Fibroblast of upper back skin (primary cell): ENCODE data around the gene RDH16.
"Not testable (repeated sequence)": the region's sequence is repeated elsewhere in the genome, so short reads cannot be mapped to it uniquely, and the experiment has no call there.

Experiments
- DNase-seq: peaks from one replicate; pipeline ENCODE4 v3.0.0-alpha.2; 2013

The RDH16 gene

DNA sequence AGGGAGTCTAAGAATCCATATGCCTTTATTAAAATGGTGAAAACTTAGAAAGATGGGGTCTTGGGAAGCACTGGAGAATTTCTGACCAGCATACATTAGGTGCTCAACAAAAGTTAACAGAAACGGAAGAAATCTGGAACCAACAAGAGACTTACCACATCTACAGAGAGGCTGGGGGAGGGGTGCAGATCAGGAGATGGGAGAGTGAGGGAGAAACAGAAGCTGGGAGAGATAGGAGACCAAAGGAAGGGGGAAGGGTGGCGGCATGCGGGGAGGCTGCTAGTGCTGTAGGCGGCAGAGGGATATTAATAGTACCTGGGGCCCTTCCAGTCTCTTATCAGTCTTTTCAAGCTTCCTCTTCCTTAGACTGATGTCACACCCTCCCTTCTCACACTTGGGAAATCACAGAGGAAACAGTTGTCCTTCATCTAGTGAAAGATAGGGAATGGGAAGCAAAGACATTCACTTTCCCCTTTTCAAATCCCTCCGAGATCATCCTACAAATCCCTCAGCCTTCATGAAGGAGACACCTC, 30.9 kb upstream of the RDH16 start:
- DNase-seq: no peak

DNA sequence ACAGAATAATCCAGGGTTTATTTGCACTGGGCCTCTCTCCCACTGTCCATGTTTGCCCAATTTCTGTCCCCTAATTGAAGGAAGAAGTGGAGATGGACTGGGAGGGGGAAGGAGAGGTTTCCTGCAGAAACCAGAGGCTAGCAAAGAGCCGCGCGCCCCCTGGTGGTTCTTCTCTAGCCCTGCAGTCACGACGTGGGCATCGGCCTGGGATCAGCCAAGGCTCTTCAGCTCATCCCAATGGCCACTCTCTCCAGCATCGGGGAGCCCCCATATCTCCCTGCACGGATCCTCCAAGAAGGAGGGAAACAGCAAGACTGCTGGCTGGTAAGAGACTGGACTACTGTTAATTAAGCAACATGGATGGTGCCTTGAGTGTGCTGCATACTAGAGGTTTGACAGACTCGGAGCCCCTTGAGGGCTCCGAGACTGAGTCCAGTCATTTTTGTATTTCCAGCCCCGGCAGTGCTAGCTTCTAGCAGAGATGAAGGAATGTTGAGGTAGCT, 30.2 kb upstream of the RDH16 start:
- DNase-seq: peak; percentile 74

DNA sequence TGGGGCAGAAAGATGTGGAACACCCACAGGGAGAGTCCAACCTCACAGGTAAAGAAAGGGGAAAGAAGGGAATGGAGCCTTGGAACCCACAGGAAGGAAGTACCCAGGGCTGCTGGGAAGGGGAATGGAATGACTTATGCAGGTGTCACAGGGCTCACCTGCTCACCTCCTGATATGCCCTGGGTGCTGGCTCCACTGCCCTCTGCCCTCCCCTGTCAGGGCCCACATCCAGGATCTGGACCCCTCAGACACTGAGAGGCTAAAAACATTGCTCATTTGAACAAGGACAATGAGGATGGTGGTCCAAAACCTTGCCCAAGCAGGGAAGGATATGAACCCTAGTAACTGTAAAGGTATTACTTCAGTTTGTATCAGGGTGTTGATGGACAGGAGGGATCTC, 29.6 kb upstream of the RDH16 start:
- no peak for DNase-seq

DNA sequence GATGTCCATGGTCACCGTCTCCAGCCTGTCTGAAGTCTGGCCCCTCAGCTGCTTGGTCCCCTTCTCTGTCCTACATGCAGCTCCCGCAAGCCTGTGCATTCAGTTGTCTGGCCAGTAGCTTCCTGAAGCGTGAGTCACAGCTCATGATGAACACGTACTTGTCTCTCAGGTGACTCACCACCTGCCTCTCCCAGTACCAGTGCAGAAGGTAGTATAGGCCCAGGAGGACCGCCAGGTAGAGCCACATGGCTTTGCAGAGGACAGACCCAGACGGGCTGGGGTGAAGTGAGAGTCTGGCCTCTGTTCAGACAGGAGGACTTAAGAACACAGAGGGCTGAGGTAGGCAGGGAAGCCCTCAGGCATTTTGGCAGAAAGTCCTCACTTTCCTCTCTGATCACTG, 28.3 kb upstream of the RDH16 start:
- DNase-seq: not testable (repeated sequence)

DNA sequence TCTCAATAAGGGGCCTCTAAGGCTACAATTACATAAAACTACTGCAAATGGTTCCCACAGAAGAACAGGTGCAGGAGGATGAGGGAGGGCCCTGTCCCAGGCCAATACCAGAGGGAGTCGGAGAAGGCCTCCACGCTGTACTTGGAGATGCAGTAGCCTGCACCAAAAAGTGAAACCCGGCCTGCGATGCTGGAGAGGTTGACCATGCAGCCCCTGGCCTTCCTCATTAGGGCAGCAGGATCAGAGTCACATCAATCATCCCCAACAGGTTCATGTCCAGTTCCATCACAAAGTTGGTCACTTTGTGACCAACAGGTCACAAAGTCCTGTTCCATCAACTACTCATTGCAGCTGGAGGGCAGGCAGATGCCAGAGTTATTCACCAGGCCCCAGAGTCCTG, 26.0 kb upstream of the RDH16 start:
- DNase-seq: no peak

DNA sequence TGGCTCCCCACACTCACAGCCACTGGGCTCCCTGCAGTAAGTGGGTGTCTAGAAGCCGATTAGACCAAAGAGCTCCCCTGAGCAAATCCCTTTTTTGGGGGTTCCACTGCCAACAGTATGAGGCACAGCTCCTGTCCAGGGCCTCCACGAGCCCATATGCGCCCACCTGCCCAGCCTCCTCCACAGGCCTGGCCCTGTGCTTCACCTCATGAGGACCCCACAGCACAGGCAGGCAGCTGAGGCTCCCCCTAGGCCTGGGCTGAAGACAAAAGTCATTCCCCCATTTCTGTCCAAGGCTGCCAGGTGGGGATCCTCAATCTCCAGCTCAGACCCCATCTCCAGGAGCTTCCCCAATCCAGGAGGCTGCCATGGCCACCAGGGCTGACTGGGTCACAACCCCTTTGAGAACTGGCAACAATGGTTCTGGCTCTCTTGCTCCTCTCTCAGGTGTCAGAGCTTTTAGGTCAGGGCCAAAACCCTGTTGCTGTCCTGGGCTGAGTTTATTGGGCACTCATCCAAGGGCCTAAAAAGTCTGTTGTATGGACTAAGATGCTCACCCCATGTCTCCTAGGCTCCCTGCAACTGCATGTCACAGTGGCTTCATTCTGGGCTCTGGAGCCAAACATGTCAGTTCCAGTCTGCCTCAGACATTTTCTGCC, 25.3 kb upstream of the RDH16 start:
- not testable (repeated sequence) for DNase-seq

DNA sequence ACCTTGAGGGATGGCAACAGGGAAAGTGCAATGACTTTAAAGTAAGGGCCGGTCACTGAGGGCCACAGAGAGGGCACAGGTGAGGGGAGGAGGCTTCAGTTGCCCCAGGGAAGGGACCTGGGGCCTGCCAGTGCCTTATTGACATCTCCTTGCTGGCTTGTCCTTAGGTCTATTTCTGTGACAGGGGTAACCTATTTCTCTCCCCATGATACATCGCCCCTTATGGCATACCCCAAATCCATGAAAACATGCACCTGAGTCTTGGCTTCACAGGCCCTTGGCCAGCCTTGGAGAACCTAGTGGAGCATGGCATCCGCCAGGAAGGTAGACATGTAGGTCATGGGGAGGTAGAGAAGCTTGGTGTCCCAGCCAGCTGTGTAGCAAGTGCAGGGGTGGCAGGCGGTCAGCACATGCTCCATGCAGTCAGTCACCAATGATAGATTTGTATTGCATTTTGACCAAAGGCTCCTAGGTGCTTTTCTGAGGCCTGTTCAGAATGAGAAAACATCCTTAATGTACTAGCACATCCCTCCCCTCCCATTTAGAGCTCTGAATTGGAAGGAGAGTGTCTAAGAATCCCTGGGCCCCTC, 23.6 kb upstream of the RDH16 start:
- DNase-seq: no peak

DNA sequence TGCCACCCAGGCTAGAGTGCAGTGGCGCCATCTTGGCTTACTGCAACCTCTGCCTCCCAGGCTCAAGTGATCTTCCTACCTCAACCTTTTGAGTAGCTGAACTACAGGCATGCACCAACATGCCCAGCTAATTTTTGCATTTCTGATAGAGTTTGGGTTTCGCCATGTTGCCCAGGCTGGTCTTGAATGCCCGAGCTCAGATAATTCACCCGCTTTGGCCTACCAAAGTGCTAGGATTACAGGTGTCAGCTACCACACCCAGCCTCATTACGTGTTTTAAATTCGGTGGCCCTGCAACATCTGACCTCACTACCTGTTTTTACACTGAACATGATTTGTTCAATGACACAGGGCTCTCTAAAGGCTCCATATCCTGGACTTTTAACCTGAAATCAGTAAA, 22.9 kb upstream of the RDH16 start:
- no peak for DNase-seq

DNA sequence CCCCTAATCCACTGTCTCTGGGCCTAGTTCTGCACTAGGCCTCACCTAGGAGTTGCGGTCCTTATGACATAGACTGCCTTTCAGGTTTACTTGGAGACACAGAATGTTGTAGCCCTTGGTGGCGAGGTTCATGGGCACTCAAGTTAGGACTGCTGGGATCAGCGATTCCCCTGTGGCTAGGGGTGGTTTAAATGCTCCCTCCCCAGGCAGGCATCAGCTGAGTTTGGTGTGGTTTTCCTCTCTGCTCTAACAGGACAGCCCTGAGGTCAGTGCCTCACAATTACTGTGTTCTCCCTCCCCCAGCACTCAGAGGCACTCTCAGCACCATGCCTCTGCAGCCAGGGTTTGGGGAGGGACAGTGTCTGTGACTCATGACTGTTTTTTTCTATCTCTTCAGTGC, 22.2 kb upstream of the RDH16 start:
- no peak for DNase-seq

DNA sequence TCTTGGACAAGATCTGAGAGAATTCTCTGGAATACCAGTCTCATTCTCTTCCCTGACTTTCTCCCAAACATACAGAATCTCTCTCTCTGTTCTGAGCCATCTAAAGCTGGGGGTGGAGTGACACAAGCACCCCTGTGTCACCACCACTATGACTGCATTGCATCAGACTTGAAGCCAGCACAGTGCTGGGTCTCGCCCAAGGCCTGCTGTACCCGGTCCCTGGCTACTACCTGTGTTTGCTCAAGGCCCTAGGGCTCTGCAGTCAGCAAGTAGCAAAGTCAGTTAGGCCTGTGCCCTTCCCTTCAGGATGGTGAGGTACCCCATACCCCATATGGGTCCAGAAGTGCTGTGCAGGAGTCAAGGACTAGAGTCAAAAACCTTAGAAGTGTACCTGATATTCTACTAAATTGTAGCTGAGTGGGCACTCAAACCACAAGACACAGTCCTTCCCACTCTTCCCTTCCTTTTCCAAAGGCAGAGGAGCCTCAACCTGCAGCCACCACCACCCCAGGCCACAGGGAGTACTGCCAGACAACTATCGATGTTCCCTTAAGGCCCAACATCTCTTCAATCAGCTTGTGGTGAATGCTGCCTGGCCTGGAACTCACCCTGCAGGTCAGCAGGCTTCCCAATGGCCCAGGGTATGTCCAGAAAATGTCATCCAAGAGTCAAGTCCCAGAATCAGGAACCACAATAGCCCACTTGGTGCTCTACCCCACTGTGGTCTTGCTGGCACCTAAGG, 21.2 kb upstream of the RDH16 start:
- DNase-seq: no peak

DNA sequence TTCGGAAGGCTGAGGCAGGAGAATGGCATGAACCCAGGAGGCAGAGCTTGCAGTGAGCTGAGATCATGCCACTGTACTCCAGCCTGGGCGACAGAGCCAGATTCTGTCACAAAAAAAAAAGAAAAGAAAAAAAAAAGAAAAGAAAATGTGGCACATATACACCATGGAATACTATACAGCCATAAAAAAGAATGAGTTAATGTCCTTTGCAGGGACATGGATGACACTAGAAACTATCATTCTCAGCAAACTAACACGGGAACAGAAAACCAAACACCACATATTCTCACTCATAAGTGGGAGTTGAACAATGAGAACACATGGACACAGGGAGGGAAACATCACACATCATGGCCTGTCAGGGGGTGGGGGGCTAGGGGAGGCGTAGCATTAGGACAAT, 20.0 kb upstream of the RDH16 start:
- DNase-seq: not testable (repeated sequence)

DNA sequence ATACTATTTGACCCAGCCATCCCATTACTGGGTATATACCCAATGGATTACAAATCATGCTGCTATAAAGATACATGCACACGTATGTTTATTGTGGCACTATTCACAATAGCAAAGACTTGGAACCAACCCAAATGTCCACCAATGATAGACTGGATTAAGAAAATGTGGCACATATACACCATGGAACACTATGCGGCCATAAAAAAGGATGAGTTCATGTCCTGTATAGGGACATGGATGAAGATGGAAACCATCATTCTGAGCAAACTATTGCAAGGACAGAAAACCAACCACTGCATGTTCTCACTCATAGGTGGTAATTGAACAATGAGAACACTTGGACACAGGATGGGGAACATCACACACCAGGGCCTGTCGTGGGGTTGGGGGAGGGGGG, 16.8 kb upstream of the RDH16 start:
- not testable (repeated sequence) for DNase-seq

DNA sequence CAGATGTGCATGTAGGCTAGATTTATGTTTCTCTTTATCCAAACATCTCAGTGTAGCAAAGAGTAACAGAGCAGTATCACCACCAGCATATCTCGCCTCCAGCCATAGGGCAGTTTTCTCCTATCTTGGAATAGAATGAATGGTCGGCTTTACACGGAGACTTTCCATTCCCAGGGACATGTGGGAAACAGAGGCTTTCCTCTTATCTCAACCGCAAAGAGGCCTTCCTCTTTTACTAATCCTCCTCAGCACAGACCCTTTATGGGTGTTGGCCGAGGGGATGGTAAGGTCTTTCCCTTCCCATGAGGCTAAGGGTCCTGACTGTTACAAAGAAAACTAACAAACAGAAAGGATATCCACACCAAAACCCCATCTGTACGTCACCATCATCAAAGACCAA, 11.5 kb upstream of the RDH16 start:
- not testable (repeated sequence) for DNase-seq

DNA sequence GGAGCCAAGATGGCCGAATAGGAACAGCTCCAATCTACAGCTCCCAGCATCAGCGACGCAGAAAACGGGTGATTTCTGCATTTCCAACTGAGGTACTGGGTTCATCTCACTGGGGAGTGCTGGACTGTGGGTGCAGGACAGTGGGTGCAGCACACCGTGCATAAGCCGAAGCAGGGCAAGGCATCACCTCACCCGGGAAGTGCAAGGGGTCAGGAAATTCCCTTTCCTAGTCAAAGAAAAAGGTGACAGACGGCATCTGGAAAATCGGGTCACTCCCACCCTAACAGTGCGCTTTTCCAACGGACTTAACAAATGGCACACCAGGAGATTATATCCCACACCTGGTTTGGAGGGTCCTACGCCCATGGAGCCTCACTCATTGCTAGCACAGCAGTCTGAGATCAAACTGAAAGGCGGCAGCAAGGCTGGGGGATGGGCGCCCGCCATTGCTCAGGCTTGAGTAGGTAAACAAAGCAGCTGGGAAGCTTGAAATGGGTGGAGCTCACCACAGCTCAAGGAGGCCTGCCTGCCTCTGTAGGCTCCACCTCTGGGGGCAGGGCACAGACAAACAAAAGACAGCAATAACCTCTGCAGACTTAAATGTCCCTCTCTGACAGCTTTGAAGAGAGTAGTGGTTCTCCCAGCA, 8.7 kb upstream of the RDH16 start:
- not testable (repeated sequence) for DNase-seq

DNA sequence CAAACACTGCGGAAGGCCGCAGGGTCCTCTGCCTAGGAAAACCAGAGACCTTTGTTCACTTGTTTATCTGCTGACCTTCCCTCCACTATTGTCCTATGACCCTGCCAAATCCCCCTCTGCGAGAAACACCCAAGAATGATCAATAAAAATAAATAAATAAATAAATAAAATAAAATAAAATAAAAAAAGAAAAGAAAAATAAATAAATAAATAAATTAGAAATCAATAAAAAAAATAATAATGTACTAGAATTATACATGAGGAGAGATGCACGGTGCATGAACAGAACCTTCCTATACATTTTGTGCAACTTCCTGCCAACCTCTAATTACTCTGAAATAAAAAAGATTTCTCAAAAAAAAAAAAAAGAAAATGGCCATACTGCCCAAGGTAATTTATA, 7.7 kb upstream of the RDH16 start:
- DNase-seq: not testable (repeated sequence)

DNA sequence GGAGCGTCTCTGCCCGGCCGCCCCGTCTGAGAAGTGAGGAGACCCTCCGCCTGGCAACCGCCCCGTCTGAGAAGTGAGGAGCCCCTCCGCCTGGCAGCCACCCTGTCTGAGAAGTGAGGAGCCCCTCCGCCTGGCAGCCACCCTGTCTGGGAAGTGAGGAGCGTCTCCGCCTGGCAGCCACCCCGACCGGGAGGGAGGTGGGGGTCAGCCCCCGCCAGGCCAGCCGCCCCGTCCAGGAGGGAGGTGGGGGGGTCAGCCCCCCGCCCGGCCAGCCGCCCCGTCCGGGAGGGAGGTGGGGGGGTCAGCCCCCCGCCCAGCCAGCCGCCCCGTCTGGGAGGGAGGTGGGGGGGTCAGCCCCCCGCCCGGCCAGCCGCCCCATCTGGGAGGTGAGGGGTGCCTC, 6.1 kb upstream of the RDH16 start:
- not testable (repeated sequence) for DNase-seq

DNA sequence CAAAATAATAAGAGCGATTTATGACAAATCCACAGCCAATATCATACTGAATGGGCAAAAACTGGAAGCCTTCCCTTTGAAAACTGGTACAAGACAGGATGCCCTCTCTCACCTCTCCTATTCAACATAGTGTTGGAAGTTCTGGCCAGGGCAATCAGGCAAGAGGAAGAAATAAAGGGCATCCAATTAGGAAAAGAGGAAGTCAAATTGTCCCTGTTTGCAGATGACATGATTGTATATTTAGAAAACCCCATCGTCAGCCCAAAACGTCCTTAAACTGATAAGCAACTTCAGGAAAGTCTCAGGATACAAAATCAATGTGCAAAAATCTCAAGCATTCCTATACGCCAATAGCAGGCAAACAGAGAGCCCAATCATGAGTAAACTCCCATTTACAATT, 4.8 kb upstream of the RDH16 start:
- DNase-seq: not testable (repeated sequence)

DNA sequence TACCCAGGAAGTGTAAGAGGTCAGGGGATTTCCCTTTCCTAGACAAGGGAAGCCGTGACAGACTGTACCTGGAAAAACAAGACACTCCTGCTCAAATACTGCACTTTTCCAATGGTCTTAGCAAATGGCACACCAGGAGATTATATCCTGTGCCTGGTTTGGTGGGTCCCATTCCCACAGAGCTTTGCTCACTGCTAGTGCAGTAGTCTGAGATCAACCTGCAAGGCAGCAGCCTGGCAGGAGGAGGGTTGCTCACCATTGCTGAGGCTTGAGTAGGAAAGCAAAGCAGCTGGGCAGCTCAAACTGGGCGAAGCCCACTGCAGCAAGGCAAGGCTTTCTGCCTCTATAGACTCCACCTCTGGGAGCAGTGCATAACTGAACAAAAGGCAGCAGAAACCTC, 1.0 kb upstream of the RDH16 start:
- no peak for DNase-seq

DNA sequence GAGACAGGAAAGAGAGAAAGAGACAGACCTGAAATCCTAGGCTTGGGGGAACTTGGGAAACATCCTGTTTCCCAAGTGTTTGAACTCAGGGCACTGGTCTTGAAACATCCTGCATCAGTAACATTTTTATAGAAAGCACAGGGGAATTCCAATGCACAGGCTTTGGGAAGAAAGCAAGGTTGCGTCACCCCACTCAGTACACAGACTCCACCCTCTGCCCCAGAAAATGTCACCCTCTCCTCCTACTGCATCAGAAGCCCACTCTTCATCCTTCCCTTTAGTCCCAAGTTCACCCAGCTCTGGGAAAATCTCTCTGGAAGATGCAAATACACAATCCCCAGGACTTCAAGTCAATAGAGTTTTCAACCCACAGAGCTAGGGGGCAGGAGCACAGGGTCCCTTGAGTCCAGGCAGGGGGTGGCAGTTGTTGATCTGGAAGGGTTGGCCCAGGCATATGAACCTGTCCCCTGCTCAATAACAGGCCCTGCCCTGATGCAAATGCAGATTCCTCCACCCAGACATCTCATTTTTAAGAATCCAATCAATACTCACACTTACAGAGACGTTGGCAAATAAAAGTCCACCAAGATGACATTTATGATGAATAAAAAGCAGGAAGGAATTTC, 1.7 kb downstream of the RDH16 start:
- DNase-seq: no peak

DNA sequence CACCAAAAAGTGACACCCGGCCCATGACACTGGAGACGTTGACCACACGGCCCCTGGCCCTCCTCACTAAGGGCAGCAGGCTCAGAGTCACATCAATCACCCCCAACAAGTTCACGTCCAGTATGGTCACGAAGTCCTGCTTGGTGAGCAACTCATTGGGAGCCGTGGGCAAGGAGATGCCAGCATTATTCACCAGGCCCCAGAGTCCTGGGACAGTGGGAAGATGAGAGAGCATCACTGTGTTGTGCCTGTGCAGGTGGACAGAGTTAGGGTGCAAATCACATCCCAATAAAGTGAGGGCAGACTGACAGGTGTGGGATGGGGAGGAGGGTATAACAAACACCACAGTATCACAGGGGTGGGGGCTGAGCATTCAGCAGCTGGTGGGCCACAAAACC, 2.5 kb downstream of the RDH16 start:
- no peak for DNase-seq

DNA sequence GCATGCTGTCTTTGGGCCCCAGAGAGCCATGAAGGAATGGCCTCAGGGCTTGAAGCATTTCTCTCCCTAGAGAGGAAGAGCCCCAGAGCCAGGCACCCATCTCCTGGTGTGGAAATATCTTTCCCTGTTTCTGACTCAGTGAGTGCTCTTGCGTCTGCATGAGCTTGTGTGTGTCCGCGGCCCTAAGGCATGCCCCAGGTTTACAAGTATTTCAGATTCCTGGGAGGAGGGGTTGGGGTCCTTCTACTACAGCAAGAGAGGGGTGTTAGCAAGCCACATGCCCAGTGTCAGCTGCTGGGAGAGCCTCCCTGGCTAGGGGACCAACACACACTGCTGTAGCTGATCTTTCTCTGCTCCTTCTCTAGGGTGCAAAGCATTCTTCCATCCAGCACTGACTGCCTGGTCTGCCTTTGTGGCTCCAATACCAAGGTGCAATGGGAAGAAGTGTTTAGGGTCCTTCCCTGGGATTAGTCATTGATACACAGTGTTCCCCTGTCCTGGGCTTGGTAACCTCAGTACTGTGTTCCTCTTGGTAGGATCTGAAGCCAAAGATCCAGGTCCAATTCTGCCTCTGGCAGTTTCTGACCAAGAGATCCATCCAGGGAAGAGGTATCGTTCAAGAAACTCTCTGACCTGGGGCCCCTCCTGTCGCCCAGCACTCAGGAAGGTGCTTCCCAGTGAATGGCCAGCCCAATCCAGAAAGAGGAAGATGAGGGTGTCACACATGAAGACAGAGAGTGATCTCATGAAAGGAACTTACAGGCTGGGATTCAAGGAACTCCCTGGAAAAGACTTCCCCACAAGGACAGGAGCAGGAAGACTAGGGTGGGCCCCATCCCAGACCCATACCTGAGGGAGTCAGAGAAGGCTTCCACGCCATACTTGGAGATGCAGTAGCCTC, 3.1 kb downstream of the RDH16 start:
- no peak for DNase-seq

DNA sequence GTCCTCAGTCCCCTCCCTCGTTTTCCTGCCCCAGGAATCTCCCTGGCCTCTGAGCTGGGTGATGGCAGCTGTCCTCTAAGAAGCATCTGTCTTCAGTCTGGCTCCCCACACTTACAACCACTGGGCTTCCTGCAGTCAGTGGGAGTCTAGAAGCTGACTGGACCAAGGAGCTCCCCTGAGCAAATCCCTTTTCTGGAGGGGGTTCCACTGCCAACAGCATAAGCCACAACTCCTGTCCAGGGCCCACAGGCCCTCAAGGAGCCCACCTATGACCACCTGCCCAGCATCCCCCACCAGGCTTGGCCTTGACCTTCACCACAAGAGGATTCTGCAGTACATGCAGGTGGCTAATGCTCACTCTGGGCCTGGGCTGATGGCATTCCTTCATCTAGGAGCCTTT, 4.1 kb downstream of the RDH16 start:
- no peak for DNase-seq
